Muscle of arm (tissue), 12 donors: ENCODE measurements around the gene SAMD14. TPM values are rescaled to one million over a fixed set of nuclear protein-coding genes. Genes with fewer than 3 reads are reported as not detected.

Experiments
- DNase-seq: peaks from one replicate; pipeline ENCODE4 v3.0.0-alpha.2; 2013
- polyA plus RNA-seq, 12 donors: library from polyadenylated mRNA; unstranded; fragments of 120-200 nt; gene quantifications; one replicate each; pipeline ENCODE4 v1.2.1, GENCODE V29; 2013; ENCODE audit not compliant: insufficient read length in 12 of 12

SAMD14 gene
- polyA plus RNA-seq, 12 donors = 2.9 to 15.6 (median 3.9) TPM; not detected in 1

GRCh38 chr17:50099003-50099402 lies 31.0 kb downstream of the SAMD14 start:
- DNase-seq = no peak

DNA sequence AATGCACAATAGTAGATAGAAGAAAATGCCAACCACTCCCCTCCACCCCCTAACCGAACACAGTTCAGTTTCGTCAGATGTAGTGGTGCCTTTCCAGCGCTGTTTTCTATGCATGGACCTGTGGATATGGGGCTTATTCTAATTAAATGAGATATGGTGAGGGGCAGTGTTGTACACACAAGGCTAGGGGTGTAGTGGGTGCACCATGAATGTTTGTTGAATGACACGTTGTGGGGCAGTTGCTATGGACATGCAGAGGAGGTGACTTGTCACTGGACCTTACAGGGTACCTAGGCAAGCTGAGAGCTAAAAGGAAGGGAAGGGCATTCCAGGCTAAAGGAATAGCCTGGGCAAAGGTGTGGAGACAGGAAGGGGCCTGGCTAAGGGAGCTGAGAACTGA lies 31.4 kb downstream of the SAMD14 start:
- no peak for DNase-seq

DNA sequence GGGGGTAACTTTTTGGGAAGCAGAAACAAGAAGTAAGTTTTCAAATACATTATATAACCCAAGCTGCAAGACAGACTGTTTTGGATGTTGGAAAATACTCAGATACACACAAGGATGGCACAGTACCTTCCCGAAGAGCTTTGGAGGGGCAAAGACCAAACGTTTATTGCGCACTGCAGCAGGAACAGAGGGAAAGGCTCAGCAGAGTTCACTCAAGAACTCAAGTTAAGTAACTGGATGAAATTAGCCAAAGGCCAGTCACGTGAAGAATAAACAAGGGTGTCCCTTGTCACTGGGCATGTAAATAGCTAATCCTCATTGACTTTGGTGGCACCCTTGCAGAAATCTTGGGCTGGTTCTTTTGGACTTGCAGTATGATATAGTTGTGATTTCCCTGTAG lies 32.0 kb downstream of the SAMD14 start:
- no peak for DNase-seq

DNA sequence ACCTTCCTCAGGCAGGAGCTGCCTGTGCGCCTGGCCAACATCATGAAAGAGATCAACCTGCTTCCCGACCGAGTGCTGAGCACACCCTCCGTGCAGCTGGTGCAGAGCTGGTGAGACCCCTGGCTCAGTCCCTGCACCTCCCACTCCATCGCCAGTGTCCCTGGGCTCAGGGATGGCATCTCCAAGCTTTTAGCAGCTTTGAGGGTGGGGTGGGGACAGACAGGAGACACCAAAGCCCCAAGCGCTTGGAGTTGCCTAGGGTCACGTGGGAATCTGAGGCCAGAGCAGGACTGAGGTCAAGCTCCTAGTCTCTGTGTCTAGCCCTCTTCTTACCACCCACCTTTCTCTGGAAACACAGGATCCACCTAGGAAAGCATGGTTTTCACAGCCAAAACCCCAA lies 32.5 kb downstream of the SAMD14 start:
- DNase-seq = no peak

GRCh38 chr17:50096758-50097157 lies 33.2 kb downstream of the SAMD14 start:
- no peak for DNase-seq

DNA sequence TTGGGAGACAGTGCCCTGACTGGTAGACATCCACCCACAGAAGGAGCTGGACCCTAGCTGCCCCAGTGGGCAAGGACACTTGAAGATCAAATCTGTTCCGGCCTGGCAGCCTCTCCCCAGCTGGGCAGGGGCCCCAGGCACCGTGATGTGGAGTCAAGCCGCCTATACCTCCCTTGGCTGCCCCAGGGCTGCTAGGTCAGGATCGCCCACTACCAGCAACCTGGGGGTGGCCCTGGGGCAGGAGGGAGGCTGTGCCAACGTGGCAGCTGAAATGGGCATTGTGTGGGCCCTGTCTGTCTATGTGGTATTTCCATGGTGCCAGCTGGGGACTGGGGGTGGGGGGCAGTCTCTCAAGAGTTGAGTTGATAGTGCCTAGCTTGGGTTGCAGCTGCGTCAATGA lies 33.9 kb downstream of the SAMD14 start:
- no peak for DNase-seq

DNA sequence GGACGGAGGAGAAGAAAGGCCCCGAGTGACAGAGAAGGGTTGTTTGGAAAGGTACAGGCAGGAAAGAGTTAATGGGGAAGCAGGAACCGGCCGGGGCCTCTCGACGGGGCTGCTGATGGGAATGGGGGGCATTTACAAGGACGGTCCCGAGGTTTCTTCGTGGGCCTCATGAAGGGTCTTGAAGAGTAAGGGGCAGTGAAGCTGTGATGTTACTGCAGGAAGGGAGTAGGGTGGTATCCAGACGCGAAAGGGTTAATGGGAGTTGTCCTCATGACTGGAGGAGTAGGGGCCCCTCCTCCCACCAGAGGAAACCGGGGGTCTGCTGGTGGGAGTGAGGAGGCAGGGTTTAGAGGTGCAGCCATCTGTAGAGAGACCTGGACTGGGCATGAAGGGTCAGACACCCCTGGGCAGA lies 34.3 kb downstream of the SAMD14 start:
- DNase-seq = no peak

DNA sequence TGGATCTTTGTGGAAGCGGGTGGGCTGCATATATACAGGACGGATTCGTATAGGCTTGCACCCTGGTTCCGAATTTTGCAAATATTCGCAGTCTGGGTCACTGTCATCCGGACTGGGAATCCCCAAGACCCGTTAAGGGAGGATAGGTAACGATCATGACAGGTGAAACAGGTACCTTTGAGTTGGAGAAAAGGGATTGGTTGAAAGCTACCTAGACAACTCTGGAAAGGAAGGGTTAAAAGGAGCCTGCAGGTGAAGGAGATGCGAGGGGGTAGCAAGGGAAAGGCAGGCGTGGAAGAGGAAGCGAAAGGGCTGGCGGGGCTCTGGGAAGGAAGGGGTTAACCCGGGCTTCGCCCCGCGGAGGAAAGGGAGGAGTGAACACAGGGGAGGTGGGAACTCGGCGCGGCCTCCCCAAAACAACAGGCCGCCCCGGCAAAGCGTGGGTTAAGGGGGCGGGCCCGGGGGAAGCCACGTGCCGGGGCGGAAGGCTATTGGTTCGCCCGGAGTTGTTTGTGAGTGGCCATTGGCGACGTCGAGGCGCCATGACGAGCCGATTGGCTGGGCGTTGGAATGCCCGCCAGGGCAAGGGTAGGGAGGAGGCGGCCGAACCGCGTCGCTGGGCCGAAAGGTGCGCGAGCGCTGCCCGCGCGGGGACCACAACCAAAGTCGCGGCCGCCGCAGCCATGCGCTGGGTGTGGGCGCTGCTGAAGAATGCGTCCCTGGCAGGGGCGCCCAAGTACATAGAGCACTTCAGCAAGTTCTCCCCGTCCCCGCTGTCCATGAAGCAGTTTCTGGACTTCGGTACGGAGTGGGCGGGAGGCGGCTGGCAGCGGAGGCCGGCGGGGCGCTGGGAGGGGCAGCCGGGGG lies 35.0 kb downstream of the SAMD14 start, which contains the start of gene PDK2:
PDK2 (plus strand) TSS at position 599 of the 867 bp plus-strand sequence; CDS start at position 684, 85 bp downstream.
- peak; percentile 97 for DNase-seq

GRCh38 chr17:50094243-50094752 lies 35.7 kb downstream of the SAMD14 start:
- DNase-seq = peak; percentile 94

DNA sequence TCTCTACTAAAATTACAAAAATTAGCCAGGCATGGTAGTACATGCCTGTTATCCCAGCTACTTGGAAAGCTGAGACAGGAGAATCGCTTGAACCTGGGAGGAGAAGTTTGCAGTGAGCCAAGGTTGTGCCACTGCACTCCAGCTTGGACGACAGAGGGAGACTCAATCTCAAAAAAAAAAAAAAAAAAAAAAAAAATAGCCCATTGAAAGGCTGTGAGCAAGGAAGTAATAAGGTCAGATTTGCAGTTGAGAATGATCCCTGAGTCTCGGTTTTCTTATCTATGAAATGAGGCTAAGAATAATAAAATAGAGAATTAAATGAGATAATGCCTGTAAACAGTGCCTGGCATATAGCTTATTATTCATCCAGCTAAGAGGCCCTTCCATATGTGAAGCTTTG lies 36.2 kb downstream of the SAMD14 start:
- DNase-seq = no peak

GRCh38 chr17:50093246-50093645 lies 36.7 kb downstream of the SAMD14 start:
- DNase-seq = no peak

GRCh38 chr17:50091918-50092285 lies 38.1 kb downstream of the SAMD14 start:
- DNase-seq = no peak

DNA sequence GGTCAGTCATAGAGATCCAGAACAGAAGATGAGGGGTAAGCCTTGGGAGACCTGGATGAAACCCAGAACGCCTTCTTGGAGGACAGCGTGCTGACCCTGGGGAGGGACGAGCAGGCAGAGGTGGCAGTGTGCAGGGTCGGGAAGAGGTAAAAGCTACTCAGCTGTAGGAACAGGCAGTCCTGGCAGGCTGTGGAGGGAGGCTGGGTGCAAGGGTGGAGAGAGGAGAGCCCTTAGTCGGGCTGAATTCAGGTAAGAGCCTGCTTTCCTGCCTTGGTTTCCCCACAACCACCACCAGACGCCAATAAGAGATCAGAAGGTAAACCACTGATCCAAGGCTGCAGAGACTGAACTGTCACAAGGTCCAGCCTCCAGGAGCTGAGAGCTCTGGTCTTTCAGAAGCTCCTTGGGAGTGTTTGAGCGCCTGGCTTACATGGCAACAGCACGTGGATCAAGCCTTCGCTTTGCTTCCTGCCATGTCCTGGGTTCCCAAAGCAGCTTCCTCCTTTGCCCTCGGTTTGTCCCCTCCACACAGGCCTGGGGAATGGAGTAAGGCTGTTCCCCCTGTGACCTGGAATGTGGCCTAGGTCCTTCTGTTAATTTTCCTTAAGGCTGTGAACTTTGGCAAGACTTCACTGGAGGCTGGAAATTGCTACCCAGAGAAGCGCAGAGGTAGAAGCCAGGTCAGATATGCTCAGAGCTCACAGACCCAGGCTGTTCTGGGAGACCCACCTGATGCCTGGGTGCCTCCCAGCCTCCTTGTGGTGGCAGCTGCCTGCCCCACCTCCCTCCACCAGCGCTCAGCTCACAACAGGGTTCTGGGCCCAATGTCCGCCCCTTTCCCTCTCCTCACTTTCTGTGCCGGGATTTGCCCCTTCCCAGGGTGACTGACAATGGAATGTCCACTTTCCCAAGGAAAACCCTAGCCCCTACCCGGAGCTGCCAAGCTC lies 38.7 kb downstream of the SAMD14 start:
- DNase-seq = no peak

- DNase-seq = no peak
These were observed 39.9 kb downstream of the SAMD14 start for GRCh38 chr17:50090071-50090470.

DNA sequence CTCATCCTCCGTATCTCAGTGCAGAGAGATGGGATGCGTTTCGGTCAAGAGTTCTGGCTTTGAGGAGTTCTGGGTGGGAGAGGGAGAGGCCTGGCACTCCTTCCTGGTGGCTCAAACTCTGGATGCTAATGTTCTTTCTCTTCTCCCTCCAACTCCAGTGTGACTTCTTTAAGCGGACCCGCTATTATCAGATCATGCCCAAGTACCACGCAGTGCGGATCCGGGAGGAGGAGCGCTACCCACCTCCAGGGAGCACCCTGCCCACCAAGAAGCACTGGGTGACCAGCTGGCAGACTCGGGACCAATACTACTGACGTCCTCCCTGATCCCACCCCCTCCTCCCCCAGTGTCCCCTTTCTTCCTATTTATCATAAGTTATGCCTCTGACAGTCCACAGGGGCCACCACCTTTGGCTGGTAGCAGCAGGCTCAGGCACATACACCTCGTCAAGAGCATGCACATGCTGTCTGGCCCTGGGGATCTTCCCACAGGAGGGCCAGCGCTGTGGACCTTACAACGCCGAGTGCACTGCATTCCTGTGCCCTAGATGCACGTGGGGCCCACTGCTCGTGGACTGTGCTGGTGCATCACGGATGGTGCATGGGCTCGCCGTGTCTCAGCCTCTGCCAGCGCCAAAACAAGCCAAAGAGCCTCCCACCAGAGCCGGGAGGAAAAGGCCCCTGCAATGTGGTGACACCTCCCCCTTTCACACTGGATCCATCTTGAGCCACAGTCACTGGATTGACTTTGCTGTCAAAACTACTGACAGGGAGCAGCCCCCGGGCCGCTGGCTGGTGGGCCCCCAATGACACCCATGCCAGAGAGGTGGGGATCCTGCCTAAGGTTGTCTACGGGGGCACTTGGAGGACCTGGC lies 40.8 kb downstream of the SAMD14 start:
- DNase-seq = no peak

- DNase-seq = no peak
These were observed 42.0 kb downstream of the SAMD14 start for GRCh38 chr17:50087912-50088405.

GRCh38 chr17:50087246-50087911 lies 42.6 kb downstream of the SAMD14 start:
- peak; percentile 74 for DNase-seq

DNA sequence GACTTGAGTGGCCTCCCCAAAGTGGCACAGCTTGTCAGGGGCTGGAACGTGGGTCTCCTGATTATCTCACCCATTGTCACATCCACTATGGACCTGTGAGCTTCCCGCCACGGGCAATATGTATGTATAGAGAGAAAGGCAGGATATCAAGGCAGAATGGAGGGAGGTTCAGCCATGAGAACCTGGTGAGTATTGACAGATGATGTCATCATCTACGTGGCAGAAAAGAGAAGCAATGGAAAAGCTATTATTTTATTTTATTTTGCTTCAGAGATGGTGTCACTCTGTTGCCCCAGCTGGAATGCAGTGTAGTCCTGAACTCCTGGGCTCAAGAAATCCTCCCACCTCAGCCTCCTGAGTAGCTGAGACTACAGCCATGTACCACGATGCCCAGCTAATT lies 48.2 kb downstream of the SAMD14 start:
- DNase-seq = no peak

GRCh38 chr17:50080827-50081226 lies 49.1 kb downstream of the SAMD14 start:
- DNase-seq = no peak

DNA sequence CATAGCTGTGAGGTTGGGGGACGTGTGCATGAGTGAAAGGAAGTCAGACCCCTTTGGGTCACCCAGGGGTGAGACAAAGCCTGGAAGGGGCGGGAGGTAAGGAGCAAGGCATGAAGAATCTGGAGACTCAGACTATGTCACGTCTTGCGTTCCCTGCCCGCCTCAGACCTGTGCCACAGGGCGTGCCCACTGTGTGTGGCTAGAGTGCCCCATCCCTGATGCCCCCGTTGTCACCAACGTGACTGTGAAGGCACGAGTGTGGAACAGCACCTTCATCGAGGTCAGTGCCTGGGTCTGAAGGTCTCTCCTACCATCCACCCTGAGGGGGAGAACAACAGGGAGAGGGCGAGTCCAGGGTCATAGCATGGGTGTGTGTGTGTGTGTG lies 49.9 kb downstream of the SAMD14 start:
- DNase-seq = no peak
